Ramos (cell line): Measurements from ENCODE around the gene ERLIN1.
"Not testable (repeated sequence)": the region's sequence is repeated elsewhere in the genome, so short reads cannot be mapped to it uniquely, and the experiment has no call there.

Source experiments
- in situ Hi-C: fragments of 300-500 bp; cut with MboI; formaldehyde crosslinking; loops from one replicate; pipeline ENCODE4 v1.14.3; 2022; ENCODE audit warnings: low sequenced_read_pairs; ENCODE audit not compliant: unreplicated experiment

ERLIN1 gene

DNA sequence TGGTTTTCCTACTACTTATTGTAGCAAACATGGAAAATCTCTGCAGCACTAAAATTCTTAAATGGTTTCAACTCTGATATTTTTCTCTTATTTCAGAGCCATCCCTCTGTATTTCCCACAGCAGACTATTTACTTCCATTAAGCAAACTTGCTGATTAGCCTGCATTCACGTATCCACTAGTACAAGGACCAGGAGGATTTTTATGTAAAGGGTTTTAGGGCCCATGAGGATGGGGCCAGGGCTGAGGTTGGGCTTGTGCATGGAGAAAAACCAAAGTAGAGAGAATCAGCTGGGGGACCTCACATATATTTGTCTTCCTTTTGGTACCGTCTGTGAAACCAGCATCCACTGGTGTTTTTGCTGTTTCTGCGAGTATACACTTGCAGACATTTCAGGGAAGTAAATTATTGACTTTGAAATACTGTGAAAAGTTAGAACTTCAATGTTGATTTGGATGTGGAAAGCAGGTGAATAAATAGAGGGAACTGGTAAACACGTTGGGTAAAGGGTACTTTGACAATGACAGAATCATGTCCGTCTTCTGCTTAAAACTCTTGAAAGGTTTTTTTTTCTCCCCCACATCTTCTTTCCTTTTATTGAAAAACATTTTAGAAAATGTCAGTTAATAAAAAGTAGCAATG is 44.3 kb downstream of the ERLIN1 start:
- in situ Hi-C loops: no loop called here

DNA sequence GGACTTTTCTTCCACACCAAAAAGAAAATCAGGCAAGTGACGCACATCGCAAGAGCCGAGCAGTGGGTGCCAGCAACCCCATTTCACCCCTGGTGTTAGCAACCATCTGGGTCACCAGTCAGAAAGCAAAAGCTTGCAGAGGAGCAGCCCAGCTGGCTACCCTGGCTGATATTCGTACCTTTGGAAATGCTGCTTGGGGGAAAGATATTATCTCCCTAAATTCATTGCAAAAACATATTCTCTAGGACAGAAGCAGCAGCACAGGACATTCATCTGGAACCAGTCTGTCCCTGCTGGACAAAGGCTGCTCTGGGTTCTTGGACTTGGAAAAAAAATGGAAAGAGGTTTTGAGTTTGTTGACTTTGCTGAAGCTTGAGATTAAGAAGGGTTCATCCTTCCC is 45.8 kb downstream of the ERLIN1 start:
- in situ Hi-C loops: no loop called here

DNA sequence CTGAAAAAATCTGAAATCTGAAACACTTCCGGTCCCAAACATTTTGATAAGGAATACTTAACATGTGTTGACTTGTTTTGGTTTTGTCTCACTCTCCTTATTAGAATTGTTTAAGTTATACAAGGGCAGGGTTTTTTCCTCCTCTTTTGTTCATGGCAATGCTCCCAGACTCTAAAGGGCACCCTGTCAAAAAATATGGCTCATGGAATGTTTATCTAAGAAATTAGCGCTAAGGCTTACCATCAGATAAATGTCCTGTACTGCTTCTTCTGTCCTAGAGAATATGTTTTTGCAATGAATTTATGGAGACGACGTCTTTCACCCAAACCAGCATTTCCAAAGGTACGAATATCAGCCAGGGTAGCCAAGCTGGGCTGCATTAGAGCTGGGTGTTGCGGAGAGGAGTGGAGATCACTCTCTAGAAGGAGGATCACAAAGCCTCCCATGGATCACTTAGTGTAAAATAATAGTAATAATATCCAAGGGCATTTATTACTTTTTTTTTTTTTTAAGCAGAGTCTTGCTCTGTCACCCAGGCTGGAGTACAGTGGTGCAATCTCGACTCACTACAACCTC is 46.8 kb downstream of the ERLIN1 start:
- in situ Hi-C loops: no loop called here

DNA sequence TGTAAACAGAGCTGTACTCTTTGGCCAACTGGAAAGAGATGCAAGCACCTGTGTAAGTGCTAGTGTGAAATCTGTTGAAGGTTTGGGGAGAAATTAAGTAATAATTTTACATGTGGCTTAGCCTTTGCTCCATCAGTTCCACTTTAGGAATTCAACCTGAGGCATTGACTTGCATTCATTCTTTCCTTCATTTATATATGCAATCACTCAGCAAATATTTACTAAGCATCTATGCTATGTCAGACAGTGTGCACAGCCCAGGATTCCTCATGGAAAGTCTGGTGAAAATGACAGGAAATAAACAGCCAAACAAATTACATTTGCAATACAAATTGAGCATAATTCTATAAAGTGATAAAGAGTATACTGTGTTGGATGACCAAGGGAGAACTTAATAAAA is 50.3 kb downstream of the ERLIN1 start:
- in situ Hi-C loops: no loop called here

DNA sequence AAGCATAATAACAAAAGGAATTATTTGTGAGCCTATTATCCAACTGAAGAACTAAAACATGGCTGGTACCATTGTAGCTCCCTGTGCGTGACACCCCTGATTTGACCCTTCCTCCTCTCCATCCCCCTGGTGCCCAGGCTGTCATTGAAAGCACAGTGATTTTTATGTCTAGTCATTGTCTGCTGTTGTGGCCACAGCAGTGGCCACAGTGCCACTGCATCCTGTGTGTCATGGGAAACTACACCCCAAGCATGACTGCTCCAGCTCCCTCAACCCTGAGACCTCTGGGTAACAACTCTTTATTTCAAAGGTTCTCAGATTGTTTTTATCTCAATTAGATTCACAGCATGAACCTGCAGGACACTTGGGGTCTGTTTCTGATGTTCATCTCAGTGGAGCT is 52.0 kb downstream of the ERLIN1 start:
- in situ Hi-C loops: no loop called here

DNA sequence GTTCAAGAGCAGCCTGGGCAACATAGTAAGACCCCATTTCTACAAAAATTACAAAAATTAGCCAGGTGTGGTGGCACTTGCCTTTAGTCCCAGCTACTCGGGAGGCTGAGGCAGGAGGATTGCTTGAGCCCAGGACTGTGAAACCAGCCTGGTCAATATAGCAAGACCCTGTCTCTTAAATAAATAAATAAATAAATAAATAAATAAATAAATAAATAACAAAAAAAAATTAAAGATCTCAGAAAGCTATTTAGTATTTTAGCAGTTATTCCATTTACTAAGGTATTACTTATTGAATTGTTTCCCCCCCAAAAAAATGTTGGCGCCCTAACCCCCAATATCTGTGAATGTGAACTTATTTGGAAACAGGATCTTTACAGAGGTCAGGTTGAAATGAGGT is 53.4 kb downstream of the ERLIN1 start:
- in situ Hi-C loops: no loop called here

DNA sequence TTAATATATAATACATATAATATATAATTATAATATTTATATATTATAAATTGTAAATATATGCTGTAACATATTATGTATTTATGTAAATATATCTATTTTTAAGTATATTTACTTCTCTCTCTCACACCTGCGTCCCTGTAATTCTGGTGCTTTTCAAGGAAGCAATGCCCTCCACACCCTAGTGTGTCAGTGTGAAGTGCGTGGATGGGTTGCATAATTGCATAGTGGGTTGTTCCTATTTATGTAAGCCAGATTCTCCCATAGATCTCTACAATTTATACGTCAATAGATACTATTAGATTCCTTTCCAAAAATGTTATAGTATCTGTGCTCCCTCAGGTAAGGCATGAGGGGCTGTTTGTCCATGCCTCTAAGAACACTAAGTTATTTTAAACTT is 54.3 kb downstream of the ERLIN1 start:
- in situ Hi-C loops: no loop called here

DNA sequence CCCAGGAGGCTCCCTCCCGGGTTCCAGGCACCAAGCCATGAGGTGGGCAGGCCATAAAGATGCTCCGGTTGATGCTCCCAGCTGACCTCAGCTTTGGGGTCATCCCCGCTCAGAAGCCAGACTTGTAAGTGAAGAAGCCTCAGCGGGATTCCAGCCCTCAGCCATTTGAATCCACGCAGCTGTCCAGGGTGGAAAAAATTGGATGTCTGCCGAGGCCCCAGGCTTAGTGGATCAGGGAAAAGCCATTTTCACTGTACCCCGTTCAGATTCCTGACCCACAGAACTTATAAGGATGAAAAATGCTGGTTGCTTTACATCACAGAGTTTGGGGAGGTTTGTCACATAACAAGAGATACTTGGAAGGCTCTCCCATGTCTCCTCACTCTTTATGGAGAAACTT is 55.0 kb downstream of the ERLIN1 start:
- in situ Hi-C loops: no loop called here

DNA sequence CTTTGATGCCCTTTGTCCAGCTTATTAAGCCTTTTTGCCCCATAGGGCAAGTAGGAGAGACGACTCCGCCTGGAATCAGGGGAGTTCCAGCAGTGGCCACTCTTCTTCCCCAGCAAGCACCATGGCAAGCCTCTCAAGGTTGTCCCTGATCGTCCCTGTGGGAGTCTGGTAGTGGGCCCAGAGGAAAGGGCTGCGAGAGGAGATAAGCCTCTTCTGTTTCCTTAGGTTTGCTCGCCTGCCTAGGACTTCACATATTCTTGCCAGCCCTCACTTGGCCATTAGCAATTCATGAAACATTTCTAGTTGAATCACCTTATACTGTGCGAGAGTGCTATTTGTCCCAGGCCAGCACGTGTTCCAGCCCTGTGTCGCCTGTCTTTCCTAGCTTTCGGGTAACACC is 56.4 kb downstream of the ERLIN1 start:
- in situ Hi-C loops: no loop called here

DNA sequence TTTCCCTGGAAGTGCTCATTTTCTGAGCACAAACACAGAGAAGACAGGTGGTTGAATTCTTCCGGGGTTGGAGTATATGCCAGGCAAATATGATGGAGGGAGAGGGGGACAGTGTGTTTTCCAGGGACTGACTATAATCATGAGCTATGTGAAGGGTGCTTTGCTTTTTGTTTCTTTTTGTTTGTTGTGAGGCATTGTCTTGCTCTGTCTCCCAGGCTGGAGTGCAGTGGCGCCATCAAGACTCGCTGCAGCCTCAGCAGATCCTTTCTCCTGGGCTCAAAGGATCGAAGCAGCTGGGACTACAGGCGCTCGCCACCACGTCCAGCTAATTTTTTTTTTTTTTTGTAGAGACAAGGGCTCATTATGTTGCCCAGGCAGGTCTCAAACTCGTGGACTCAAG is 56.9 kb downstream of the ERLIN1 start:
- in situ Hi-C loops: no loop called here

DNA sequence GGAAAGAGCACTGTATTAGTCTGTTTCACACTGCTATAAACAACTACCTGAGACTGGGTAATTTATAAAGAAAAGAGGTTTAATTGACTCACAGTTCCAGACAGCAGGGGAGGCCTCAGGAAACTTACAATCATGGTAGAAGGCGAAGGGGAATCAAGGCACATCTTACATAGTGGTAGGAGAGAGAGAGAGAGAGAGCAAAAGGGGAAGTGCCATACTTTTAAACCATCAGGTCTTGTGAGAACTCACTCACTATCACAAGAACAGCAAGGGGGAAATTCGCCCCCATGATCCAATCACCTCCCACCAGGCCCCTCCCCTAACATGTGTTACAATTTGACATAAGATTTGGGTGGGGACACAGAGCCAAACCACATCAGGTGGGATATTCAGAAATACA is 60.5 kb downstream of the ERLIN1 start:
- in situ Hi-C loops: not testable (repeated sequence)

DNA sequence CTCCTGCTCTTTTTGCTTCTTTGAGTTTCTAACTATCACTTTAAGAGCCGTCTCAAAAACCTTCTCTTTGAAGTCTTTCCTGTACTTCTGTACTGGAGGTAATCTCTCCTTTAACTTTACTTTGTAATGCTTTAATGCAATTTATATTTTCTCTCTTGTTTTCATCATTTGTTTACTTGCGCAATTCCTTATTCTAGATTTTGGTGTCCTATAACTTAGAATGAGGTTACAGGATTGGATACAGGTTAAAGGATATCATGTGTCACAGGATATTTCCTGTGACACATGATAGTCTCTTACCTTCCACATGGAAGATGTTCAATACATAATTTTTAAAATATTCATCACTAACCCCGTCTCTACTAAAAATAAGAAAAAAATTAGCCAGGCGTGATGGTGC is 61.7 kb downstream of the ERLIN1 start:
- in situ Hi-C loops: no loop called here

DNA sequence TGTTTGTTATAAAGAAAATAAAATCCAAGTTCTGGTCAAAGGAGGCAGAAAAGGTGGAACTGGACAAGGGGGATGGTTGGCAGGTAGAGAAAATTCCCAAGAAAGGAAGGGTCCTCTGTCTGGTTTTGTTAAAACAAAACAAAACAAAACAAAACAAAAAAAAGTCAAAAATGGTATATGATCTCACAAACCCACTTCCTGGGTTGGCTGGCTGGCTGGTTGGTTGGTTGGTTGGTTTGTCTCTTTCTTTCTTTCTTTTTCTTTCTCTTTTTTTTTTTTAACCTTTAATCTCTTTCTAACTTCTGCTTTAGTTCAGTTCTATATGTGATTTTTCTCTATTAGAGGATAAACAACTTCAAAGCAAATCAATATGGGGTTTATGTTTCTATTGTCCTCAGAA is 63.0 kb downstream of the ERLIN1 start:
- in situ Hi-C loops: no loop called here

DNA sequence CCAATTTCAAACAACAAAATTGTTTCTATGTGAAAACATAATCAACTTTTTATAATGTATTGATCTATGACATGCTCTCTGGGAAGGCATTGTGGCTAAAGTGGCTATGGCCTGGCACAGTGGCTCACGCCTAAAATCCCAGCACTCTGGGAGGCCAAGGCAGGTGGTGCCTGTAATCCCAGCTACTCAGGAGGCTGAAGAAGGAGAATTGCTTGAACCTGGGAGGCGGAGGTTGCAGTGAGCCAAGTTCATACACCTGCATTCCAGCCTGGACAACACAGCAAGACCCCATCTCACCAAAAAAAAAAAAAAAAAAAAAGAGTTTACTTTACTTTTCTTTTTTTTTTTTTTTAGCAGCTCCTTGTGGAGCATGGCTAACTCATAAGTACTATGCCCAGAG is 65.3 kb downstream of the ERLIN1 start:
- in situ Hi-C loops: no loop called here

DNA sequence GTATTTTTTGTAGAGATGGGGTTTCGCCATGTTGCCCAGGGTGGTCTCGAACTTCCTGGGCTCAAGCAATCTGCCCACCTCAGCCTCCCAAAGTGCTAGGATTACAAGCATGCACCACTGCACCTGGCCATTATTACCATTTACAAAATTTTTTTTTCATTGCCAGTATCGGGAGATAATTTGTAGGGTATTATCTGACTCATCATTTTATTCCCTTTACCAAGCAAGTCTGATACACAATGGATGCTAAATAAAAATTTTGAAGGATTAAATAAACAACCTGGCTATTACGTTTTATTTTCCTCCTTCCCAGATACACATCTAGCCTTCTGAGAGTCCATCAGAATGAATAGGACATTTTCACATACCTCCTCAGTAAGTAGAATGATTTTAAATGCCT is 66.1 kb downstream of the ERLIN1 start:
- in situ Hi-C loops: no loop called here

DNA sequence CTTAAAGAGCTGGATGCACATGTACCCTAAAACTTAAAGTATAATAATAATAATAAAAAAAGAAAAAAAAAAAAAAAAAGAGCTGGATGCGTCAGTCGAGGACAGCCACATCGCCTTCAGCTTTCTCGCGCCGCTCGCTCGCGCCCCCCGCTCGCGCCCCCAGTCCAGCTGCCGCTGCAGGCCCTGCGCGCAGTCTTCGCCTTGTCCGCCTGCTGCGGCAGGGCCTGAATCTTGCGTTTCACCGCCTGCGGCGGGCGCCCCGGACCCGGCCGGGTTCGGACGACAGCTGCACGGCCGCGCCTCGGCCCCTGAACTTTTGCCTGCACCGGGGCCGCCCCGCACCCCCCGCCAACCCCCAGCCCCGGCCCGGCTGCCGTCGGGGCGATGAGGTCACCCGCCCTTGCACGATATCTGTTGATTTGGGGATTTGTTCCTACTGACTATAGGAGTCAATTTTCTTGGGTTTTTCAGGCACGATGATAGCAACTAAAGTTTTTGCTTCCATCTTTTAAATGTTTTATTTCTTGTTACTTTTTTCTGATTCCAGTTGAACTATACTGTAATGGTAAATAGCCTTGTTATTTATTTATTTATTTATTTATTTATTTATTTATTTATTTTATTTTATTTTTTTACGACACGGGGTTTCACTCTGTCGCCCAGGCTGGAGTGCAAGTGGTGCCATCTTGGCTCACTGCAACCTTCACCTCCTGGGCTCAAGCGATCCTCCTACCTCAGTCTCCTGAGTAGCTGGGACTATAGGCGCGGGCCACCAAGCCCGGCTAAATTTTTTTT is 70.7 kb downstream of the ERLIN1 start:
- in situ Hi-C loops: no loop called here

DNA sequence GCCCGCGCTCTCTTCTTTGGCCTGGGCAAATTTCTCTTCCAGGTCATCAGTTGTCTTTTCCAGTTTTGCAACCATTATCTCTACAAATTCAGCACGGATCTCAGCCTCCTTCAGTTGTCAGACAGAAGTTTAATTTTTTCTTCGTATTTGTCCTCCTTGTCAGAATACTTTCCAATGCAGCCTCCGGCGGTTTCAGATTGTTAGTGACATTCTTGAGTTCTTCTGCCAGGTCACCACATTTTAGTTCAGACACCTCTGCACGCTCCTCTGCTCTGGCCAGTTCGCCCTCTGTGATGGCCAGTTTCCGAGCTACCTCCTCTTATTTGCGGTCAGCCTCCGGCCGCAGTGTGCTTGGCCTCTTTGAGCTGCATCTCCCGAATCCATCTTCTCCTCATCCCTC is 71.4 kb downstream of the ERLIN1 start:
- in situ Hi-C loops: no loop called here

DNA sequence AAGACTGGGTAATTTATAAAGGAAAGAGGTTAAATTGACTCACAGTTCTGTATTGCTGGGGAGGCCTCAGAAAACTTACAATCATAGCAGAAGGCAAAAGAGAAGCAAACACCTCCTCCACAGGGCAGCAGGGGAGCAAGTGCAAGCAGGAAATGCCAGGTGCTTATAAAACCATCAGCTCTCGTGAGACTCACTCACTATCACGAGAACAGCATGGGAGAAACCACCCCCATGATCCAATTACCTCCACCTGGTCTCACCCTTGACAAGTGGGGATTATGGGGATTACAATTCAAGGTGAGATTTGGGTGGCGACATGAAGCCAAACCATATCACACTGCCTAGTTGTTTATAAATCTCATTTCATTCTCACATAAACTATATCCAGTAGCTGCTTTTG is 76.2 kb downstream of the ERLIN1 start:
- in situ Hi-C loops: no loop called here

DNA sequence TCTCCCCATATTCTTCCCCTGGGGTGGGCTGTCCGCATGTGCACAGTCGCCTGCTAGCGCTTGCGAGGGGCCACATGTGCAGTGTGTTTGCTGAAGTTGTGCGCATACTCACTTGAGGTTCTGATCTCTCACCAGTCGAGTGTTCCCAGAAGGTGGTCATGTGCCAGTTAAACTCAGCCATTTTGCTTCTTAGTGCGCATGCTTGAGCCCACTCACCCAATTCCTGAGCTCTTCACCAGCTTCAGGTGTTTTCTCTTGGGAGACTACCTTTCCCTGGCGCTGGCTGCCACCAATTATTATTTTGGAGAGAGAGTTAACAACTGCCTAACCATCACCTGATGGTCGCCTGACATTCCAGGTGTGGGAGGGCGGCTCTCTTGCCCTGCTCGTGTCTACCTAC is 79.0 kb downstream of the ERLIN1 start:
- in situ Hi-C loops: no loop called here

DNA sequence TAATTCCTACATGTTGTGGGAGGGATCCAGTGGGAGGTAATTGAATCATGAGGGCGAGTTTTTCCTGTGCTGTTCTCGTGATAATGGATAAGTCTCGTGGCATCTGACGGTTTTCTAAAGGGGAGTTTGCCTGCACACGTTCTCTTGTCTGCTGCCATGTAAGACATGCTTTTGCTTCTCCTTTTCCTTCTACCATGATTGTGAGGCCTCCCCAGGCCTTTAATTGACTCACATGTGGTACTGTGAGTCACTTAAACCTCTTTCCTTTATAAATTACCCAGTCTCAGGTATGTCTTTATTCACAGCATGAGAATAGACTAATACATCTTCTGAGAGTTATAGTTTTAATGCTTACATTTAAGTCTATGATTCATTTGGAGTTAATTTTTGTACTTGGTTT is 81.5 kb downstream of the ERLIN1 start:
- in situ Hi-C loops: no loop called here

DNA sequence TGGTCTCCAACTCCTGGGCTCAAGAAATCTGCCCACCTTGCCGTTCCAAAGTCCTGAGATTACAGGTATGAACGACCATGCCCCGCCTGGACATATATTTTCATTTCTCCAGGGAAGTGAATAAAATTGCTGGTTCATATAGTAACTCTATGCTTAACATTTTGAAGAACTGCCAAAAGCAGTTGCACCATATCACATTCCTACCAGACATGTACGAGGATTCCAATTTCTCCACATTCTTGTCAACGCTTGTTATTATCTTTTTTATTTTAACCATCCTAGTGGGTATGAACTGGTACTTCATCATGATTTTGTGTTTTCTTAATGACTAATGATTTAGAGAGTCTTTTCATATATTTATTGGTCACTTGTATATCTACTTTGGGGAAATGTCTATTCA is 82.2 kb downstream of the ERLIN1 start:
- in situ Hi-C loops: no loop called here
